Inferior parietal cortex (tissue), 1 donor: ENCODE measurements around the gene TMPRSS4.
"Not testable (repeated sequence)": the region's sequence is repeated elsewhere in the genome, so short reads cannot be mapped to it uniquely, and the experiment has no call there.

Experiments used
- DNase-seq: peaks from one replicate; pipeline ENCODE4 v3.0.0-alpha.2; 2016; ENCODE audit errors: extremely low spot score

The TMPRSS4 gene

DNA sequence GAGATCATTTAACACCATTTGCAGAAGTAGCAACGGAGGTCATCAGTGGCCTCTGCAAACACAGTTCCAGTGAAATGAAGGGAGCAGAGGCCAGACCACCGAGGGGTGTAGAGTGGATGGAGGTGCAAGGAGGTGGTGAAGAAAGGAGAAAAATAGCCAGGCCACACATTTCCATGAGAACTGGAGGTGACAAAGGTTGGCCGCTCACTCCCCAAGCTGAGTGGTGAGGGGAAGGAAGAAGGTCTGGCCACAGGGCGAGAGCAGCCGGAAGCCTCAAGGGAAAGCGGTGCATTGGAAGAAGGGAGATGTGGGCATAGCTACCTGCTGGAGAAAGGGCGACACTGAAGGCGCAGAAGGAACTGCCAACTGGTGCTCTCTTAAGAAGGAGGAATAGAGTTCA is 20.1 kb upstream of the TMPRSS4 start:
- DNase-seq, result no peak

DNA sequence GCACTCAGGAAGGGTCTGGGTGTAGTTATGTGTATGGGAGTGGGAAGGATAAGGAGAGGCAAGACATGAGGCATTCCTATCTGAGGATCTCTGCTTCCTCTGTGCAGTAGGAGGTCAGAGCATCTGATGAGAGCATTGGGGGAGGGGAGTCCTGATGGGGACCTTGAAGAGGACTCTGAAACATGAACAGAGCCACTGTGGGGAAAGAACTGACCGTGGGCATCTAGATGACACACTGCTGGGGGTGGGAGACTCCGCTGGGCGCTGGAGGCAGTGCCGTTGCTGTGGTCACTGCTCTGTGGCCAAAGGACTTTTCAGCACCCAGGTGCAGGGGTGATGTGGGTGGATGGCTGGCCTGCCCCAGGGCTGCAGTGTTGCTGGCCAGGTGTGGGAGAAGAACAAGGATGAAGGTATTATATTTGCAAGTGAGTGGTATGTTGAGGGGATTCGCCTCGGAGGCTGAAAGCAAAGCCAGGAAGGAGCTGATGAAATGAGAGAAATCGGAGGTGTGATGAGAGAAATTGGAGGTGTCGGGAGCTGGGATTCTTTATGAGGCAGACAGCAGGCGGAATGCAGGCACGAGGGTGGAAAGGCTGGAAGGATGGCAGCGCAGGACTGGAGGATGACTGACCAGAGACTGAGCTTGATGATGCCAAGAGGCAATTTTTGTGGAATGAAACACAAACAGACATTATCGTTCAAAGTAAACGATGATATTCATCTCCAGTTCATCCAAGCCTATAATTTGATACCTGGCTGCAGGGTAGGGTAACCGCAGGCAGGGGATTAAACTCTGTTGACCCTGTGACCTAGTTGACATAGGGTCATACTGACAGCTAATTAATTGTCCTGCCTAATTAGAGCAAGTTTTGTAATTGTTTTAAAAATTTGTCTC is 19.4 kb upstream of the TMPRSS4 start:
- DNase-seq, result no peak

DNA sequence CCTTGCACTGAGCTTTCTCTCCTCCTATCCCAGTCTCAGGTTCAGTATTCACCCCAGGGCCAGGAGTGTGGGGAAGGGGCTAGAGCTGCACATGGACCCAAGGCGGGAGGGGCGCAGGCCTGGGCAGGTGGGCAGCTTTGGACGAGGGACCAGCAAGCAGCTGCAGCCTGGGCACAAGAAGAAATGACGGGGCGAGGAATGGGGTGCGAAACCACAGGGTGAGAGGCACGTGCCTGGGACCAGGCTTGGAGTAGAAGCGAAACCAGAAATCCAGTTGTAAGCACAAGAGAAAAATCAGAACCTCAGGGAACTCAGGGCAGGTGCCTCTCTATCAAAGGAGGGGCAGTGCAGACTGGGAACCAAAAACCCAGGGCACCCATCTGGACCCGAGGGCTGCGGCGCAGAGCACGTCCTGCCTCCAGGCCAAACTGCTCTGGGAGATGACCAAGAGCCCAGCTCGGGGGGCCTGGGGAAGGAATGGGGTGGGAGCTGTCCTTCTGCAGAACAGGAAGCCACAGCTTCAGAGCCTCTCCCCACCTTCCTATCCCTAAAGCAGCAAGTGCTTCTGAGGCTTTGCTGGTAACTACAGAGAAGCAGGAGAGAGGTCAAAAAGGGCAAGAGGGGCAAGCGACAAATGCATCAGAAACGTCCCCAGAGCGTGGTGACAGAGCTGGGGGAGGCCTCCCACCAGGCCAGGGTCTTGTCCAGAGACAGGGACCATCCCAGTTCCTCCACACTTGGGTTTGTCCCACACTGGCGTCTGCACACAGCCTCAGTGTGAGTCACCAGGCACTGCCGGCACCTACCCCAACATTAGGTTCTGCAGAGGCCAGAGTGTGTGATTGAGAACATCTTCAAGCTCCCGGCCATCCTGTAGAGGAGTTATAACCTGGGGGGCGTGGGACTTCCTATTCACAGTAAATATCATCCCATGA is 18.3 kb upstream of the TMPRSS4 start:
- DNase-seq, result no peak

DNA sequence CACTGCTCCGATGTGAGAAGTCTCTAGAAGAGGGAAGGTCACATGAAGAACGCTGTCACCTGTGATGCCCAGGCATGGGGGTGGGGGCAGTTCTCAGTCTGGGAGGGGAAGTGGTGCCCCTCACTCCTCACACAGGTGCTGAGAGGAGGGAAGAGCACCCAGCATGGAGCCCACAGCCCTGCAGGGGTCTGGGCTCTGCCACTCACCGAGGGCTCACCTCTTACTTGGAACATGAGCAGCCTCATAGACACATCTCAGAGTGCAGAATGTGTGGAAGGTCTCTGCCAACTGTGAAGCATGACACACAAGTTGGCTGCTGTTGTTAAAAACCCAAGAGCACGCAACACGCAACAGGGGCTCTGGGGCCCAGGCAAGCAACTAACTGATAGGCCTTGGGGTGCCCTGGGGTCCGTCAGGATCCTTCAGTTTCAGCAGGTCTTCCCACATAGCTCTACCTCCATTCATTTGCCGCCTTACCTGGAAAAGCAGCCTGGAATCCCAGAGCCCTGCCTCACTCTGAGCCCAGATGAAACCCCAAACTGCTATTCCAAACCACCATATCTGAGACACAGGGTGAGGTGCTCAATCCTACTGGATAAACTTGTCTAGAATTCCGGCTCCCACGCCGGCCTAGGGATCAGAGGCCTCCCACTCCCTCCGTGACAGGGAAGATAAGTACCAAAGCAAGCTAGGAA is 17.5 kb upstream of the TMPRSS4 start:
- DNase-seq, result no peak

- no peak for DNase-seq
These were observed 16.7 kb upstream of the TMPRSS4 start for GRCh38 chr11:118060081-118060661.

- DNase-seq, result no peak
These were observed 16.0 kb upstream of the TMPRSS4 start for GRCh38 chr11:118060869-118061268.

- no peak for DNase-seq
These were observed 15.2 kb upstream of the TMPRSS4 start for GRCh38 chr11:118061586-118062125.

DNA sequence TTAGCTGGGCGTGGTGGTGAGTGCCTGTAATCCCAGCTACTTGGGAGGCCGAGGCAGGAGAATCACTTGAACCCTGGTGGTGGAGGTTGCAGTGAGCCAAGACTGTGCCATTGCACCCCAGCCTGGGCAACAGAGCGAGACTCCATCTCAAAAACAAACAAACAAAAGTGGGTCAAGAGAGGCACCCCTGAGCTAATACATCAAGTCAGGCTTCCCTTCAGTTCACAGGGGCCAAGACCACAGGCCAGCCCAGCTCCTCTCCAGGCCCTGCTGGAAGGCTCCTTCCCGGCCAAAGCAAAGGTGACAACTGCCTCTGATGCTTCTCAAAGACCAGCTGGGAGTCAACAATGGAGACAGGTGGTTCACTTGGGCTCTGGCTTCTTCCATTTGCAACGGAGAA is 14.7 kb upstream of the TMPRSS4 start:
- not testable (repeated sequence) for DNase-seq

GRCh38 chr11:118062631-118063030 is 14.2 kb upstream of the TMPRSS4 start:
- DNase-seq, result not testable (repeated sequence)

DNA sequence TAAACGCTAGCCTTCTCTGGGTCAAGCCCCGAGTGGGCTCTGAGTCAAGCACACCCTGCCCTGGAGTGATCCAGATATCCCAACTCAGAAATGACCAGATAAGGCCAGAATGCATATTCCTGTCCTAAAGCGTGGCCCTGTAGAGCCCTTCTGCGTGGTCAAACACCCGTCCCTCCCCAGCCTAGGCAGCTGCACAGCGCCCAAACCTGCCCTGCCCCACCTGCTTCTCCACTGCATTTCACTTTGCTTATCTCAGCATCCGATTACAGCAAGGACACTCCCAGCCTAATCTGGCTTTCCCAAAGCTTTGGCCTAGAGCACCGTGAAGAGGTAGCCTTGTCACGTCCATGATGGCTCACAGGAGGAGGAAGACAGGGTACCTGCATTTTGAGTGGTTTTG is 11.9 kb upstream of the TMPRSS4 start:
- no peak for DNase-seq

- DNase-seq, result no peak
These were observed 11.5 kb upstream of the TMPRSS4 start for GRCh38 chr11:118065384-118065783.

DNA sequence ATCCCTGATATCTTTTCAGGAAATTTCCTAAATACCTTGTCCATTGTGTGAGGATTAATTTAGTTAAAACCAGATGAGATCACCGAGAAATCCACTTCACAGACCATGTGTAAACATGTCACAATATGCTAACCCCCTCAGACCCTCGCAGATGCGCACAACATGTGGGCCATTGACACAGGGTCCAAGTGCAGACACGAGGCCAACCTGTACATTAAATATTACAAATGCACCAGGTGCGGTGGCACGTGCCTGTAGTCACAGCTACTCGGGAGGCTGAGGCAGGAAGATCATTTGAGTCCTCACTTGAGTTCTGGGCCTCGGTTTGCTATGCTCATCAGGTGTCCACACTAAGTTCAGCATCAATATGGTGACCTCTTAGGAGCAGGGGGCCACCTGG is 9.9 kb upstream of the TMPRSS4 start:
- DNase-seq, result no peak

- DNase-seq, result no peak
These were observed 8.5 kb upstream of the TMPRSS4 start for GRCh38 chr11:118068206-118068944.

GRCh38 chr11:118068945-118069612 is 7.8 kb upstream of the TMPRSS4 start:
- DNase-seq, result no peak

GRCh38 chr11:118071416-118072030 is 5.4 kb upstream of the TMPRSS4 start:
- no peak for DNase-seq

GRCh38 chr11:118073554-118073953 is 3.3 kb upstream of the TMPRSS4 start:
- no peak for DNase-seq

GRCh38 chr11:118074091-118074685 is 2.7 kb upstream of the TMPRSS4 start:
- DNase-seq, result no peak

- DNase-seq, result no peak
These were observed 2.1 kb upstream of the TMPRSS4 start for GRCh38 chr11:118074785-118075184.

GRCh38 chr11:118078911-118079411 is 2.1 kb downstream of the TMPRSS4 start:
- no peak for DNase-seq
